NCI-H2081 treated with DMSO at 0.1 percent for 48 hours (cell line): ENCODE results near the gene SLC1A3.

Source experiments
- DNase-seq: peaks from one replicate; lab custom pipeline; 2025; lab: John Stamatoyannopoulos, UW

Gene SLC1A3

GRCh38 chr5:36655161-36655560, 48.8 kb downstream of the SLC1A3 start:
- DNase-seq = no peak

- DNase-seq = no peak
Measured at GRCh38 chr5:36656556-36656955, 50.1 kb downstream of the SLC1A3 start.

- no peak for DNase-seq
Measured at GRCh38 chr5:36657563-36657995, 51.2 kb downstream of the SLC1A3 start.

GRCh38 chr5:36658038-36658756, 51.8 kb downstream of the SLC1A3 start:
- no peak for DNase-seq

GRCh38 chr5:36659411-36659810, 53.0 kb downstream of the SLC1A3 start:
- no peak for DNase-seq

GRCh38 chr5:36660397-36661049, 54.1 kb downstream of the SLC1A3 start:
- no peak for DNase-seq

GRCh38 chr5:36661456-36662220, 55.2 kb downstream of the SLC1A3 start:
- DNase-seq = no peak

GRCh38 chr5:36662291-36662851, 56.0 kb downstream of the SLC1A3 start:
- DNase-seq = no peak

- no peak for DNase-seq
Measured at GRCh38 chr5:36664766-36665165, 58.4 kb downstream of the SLC1A3 start.

- DNase-seq = no peak
Measured at GRCh38 chr5:36665628-36666027, 59.2 kb downstream of the SLC1A3 start.

- no peak for DNase-seq
Measured at GRCh38 chr5:36666274-36666673, 59.9 kb downstream of the SLC1A3 start.

- no peak for DNase-seq
Measured at GRCh38 chr5:36666986-36667385, 60.6 kb downstream of the SLC1A3 start.

GRCh38 chr5:36667824-36668223, 61.4 kb downstream of the SLC1A3 start:
- DNase-seq = no peak

- no peak for DNase-seq
Measured at GRCh38 chr5:36669015-36669651, 62.7 kb downstream of the SLC1A3 start.

- no peak for DNase-seq
Measured at GRCh38 chr5:36670548-36670947, 64.1 kb downstream of the SLC1A3 start.

- DNase-seq = no peak
Measured at GRCh38 chr5:36675282-36675681, 68.9 kb downstream of the SLC1A3 start.

- no peak for DNase-seq
Measured at GRCh38 chr5:36679221-36679989, 73.0 kb downstream of the SLC1A3 start.

GRCh38 chr5:36680066-36680465, 73.7 kb downstream of the SLC1A3 start:
- no peak for DNase-seq

- no peak for DNase-seq
Measured at GRCh38 chr5:36681711-36682110, 75.3 kb downstream of the SLC1A3 start.

GRCh38 chr5:36682499-36682898, 76.1 kb downstream of the SLC1A3 start:
- no peak for DNase-seq

GRCh38 chr5:36683821-36684434, 77.5 kb downstream of the SLC1A3 start:
- no peak for DNase-seq
